Mononuclear cell (primary cell): Measurements from ENCODE around the gene ATP8B3. TPM values are rescaled to one million over a fixed set of nuclear protein-coding genes. Genes with fewer than 3 reads are reported as not detected.
"Not testable (repeated sequence)": the region's sequence is repeated elsewhere in the genome, so short reads cannot be mapped to it uniquely, and the experiment has no call there.

ENCODE experiments used
- H3K27me3 ChIP-seq: 2 replicates; pipeline ENCODE4 v1.6.0; 2011; ENCODE audit warnings: low read length, control low read depth; ENCODE audit not compliant: insufficient read depth
- H3K4me1 ChIP-seq: 2 replicates; pipeline ENCODE4 v1.5.1; 2011; ENCODE audit warnings: mild to moderate bottlenecking, low read length, control low read depth; ENCODE audit not compliant: insufficient read depth
- H3K4me3 ChIP-seq: 2 replicates; pipeline ENCODE4 v1.5.1; 2011; ENCODE audit warnings: mild to moderate bottlenecking, low read length, moderate library complexity
- H3K9me3 ChIP-seq: 2 replicates; pipeline ENCODE4 v1.5.1; 2011; ENCODE audit warnings: low read depth, mild to moderate bottlenecking, control low read depth, low read length
- total RNA-seq: library from RNA; depleted of rRNA; stranded (reverse); fragments of >200 nt; gene quantifications from one replicate; pipeline ENCODE4 v1.2.3, GENCODE V29; 2012

Gene ATP8B3
- total RNA-seq, 1 donor: 0.73 TPM

- peaks cover 8% of the 10 kb centered on the region for H3K9me3 ChIP-seq
- H3K4me3 ChIP-seq: no peak overlapping the region
- H3K27me3 ChIP-seq: peaks cover 80% of the 10 kb centered on the region
- H3K4me1 ChIP-seq: peaks cover 6% of the 10 kb centered on the region
These were observed 45.9 kb downstream of the ATP8B3 start for GRCh38 chr19:1765904-1766799.

- peaks cover 77% of the 10 kb centered on the region for H3K27me3 ChIP-seq
- peaks cover 6% of the 10 kb centered on the region for H3K4me1 ChIP-seq
- no peak overlapping the region for H3K4me3 ChIP-seq
- H3K9me3 ChIP-seq: no peaks in the 10 kb centered on the region
These were observed 46.7 kb downstream of the ATP8B3 start for GRCh38 chr19:1765232-1765903.

- Histone ChIP-seq H3K9me3 (no peaks in the 10 kb centered on the region), H3K4me1 (peaks cover 6% of the 10 kb centered on the region), H3K27me3 (peaks cover 77% of the 10 kb centered on the region), H3K4me3 (no peak overlapping the region)
These were observed 47.3 kb downstream of the ATP8B3 start for GRCh38 chr19:1764729-1765128.

- Histone ChIP-seq H3K4me3 (no peak overlapping the region), H3K9me3 (no peaks in the 10 kb centered on the region), H3K4me1 (peaks cover 6% of the 10 kb centered on the region), H3K27me3 (peaks cover 82% of the 10 kb centered on the region)
These were observed 48.1 kb downstream of the ATP8B3 start for GRCh38 chr19:1763648-1764639.

GRCh38 chr19:1762243-1763117 is 49.6 kb downstream of the ATP8B3 start:
- H3K9me3 ChIP-seq: no peaks in the 10 kb centered on the region
- peaks cover 79% of the 10 kb centered on the region for H3K27me3 ChIP-seq
- no peak overlapping the region for H3K4me3 ChIP-seq
- H3K4me1 ChIP-seq: peaks cover 5% of the 10 kb centered on the region

- peaks cover 8% of the 10 kb centered on the region for H3K4me1 ChIP-seq
- H3K4me3 ChIP-seq: no peak overlapping the region
- H3K9me3 ChIP-seq: no peaks in the 10 kb centered on the region
- H3K27me3 ChIP-seq: peaks cover 79% of the 10 kb centered on the region
These were observed 50.4 kb downstream of the ATP8B3 start for GRCh38 chr19:1761528-1762242.

- H3K27me3 ChIP-seq: peaks cover 79% of the 10 kb centered on the region
- H3K4me3 ChIP-seq, H3K9me3 ChIP-seq, H3K4me1 ChIP-seq: not testable (repeated sequence)
These were observed 51.1 kb downstream of the ATP8B3 start for GRCh38 chr19:1760786-1761527.

GRCh38 chr19:1760020-1760419 is 52.1 kb downstream of the ATP8B3 start:
- H3K4me3 ChIP-seq: no peak overlapping the region
- peaks cover 77% of the 10 kb centered on the region for H3K27me3 ChIP-seq
- H3K4me1 ChIP-seq: peaks cover 8% of the 10 kb centered on the region
- H3K9me3 ChIP-seq: no peaks in the 10 kb centered on the region

GRCh38 chr19:1758959-1759903 is 52.8 kb downstream of the ATP8B3 start:
- Histone ChIP-seq H3K27me3 (peaks cover 77% of the 10 kb centered on the region), H3K4me3 (no peak overlapping the region), H3K4me1 (peaks cover 8% of the 10 kb centered on the region), H3K9me3 (no peaks in the 10 kb centered on the region)

GRCh38 chr19:1758231-1758577 is 53.9 kb downstream of the ATP8B3 start:
- H3K4me1 ChIP-seq: peaks cover 8% of the 10 kb centered on the region
- H3K9me3 ChIP-seq: no peaks in the 10 kb centered on the region
- H3K27me3 ChIP-seq: peaks cover 68% of the 10 kb centered on the region
- H3K4me3 ChIP-seq: no peak overlapping the region

- H3K27me3 ChIP-seq: peaks cover 68% of the 10 kb centered on the region
- no peak overlapping the region for H3K4me3 ChIP-seq
- peaks cover 8% of the 10 kb centered on the region for H3K4me1 ChIP-seq
- H3K9me3 ChIP-seq: no peaks in the 10 kb centered on the region
These were observed 54.4 kb downstream of the ATP8B3 start for GRCh38 chr19:1757468-1758230.
